ENCODE results near the gene USP44. TPM values are rescaled to one million over a fixed set of nuclear protein-coding genes. Genes with fewer than 3 reads are reported as not detected.

Gene USP44
- total and polyA plus RNA-seq, 2 of the 4 experiments (the other 2 are of a cell fraction), result 13.0 to 33.5 TPM

DNA sequence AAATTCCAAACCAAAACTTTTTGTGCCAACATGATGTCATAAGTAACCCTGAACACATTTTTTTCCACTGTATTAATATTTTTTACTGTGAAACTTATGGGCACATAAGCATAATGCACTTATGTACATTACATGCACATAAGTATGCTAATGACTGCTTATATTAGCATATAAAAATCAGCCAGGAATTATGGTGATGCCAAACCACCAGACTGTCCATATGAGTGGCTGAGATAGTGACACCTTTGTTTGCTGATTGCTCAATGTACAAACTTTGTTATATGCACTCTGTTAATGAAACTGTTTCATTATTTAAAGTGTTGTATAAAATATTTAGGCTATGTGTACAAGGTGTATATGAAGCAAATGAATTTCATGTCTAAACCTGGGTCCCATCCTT lies 32.3 kb downstream of the USP44 start:
- Histone ChIP-seq H3K56ac (ENCODE audit: extremely low read depth, insufficient read depth, low read length) (no peak overlapping the region), H4K91ac (ENCODE audit: insufficient read depth, low read depth, low read length) (no peak overlapping the region), H3K79me1 (ENCODE audit: low read depth in 1 of 2, low read length in 2 of 2) (peaks cover 5% of the 10 kb centered on the region in 2 experiments; a peak in 3 of 4 replicates), H2BK20ac (ENCODE audit: low read depth, low read length) (no peak overlapping the region), H3K9ac (ENCODE audit: low read depth, low read length) (no peak overlapping the region), H2BK15ac (ENCODE audit: low read depth, low read length) (no peak overlapping the region), H3K23ac (ENCODE audit: low read depth, low read length) (no peak overlapping the region), H2AFZ (replicated peaks; ENCODE audit: low read length, poor library complexity) (no peak overlapping the region), H3K4me3 (ENCODE audit: insufficient read depth, low read depth, low read length) (no peak overlapping the region), H3K9me3 (ENCODE audit: control insufficient read depth, insufficient read depth, low read length) (no peaks in the 10 kb centered on the region), H3K4ac (ENCODE audit: low read depth, low read length) (no peak overlapping the region), H2BK5ac (ENCODE audit: low read depth, low read length, poor library complexity, severe bottlenecking) (no peak overlapping the region), H3K4me2 (ENCODE audit: low read depth, low read length) (no peak overlapping the region), H3K4me1 (ENCODE audit: control insufficient read depth, insufficient read depth, low read length) (no peaks in the 10 kb centered on the region), H3K27me3 (ENCODE audit: control insufficient read depth, insufficient read depth, low read length) (no peaks in the 10 kb centered on the region), H3K18ac (ENCODE audit: low read depth, low read length) (no peak overlapping the region), H3K27ac (ENCODE audit: insufficient read depth, low read length) (no peak overlapping the region), H2AK5ac (ENCODE audit: low read depth, low read length) (no peak overlapping the region), H2BK120ac (ENCODE audit: low read depth, low read length) (no peak overlapping the region), H3K14ac (replicated peaks; ENCODE audit: low read depth, low read length) (no peak overlapping the region), H4K20me1 (ENCODE audit: insufficient read depth, low read length) (no peaks in the 10 kb centered on the region), H4K5ac (ENCODE audit: low read depth, low read length) (no peak overlapping the region), H3K36me3 (ENCODE audit: control insufficient read depth, insufficient read depth, low read length) (peaks cover 40% of the 10 kb centered on the region), H2AK9ac (replicated peaks; ENCODE audit: low read depth, low read length, poor library complexity) (no peak overlapping the region), H3K9me1 (ENCODE audit: insufficient read depth, low read length) (peaks cover 5% of the 10 kb centered on the region; the same call in 1 of the 2 replicates), H4K8ac (ENCODE audit: low read depth in 2 of 2, low read length in 2 of 2) (no peak overlapping the region)
- DNase-seq (no peak), ATAC-seq (ENCODE audit: low read depth) (no peak)
- intact Hi-C loops (cut with micrococcal nuclease) (no loop called here), in situ Hi-C loops (cut with MboI; ENCODE audit: low sequenced_read_pairs) (no loop called here), dilution Hi-C loops (cut with HindIII; ENCODE audit: low sequenced_read_pairs, unreplicated experiment) (no loop called here)
- no peak for TF ChIP-seq MAFK (IDR thresholded peaks at IDR 0.05; ENCODE audit: low read depth, low read length)
- TF ChIP-seq MAZ (IDR thresholded peaks at IDR 0.05; ENCODE audit: borderline replicate concordance, low read depth, low read length), result no peak
- TF ChIP-seq NFE2L2 (IDR thresholded peaks at IDR 0.05; ENCODE audit: low read depth, low read length), result no peak
- TF ChIP-seq MXI1 (IDR thresholded peaks at IDR 0.05; ENCODE audit: borderline replicate concordance, low read depth, low read length), result no peak
- TF ChIP-seq CEBPB (IDR thresholded peaks at IDR 0.05; ENCODE audit: low read depth, low read length), result no peak
- no peak for TF ChIP-seq RAD21 (IDR thresholded peaks at IDR 0.05; ENCODE audit: low read length)
- no peak for TF ChIP-seq RFX5 (IDR thresholded peaks at IDR 0.05; ENCODE audit: low read depth, low read length)
- no peak for TF ChIP-seq SMC3 (IDR thresholded peaks at IDR 0.05; ENCODE audit: low read depth, low read length)
- no peak for TF ChIP-seq FOS (IDR thresholded peaks at IDR 0.05; ENCODE audit: low read depth, low read length)
- ChIA-PET POLR2A (ENCODE audit: unreplicated experiment) (no interaction called here), CTCF (no interaction called here)
- no TSS peak for BruUV-seq (replicated peaks)

Measured in IMR-90 (cell line).